Kidney (tissue), 14 donors: ENCODE results near the gene FRYL. TPM values are rescaled to one million over a fixed set of nuclear protein-coding genes. Genes with fewer than 3 reads are reported as not detected.

Experiments used
- DNase-seq, 5 donors: peaks; one replicate each; pipeline ENCODE4 v3.0.0-alpha.2; 2013 to 2020
- FAIRE-seq: peaks from 2 replicates; lab custom pipeline; 2012; peaks lifted over from hg19 to GRCh38; lab: Jason Lieb, UNC
- H3K27ac ChIP-seq, 2 donors: one replicate each; pipeline ENCODE4 v1.7.0; 2013; ENCODE audit warnings: low read depth in 2 of 2, low read length in 2 of 2, inconsistent platforms in 1 of 2
- H3K27me3 ChIP-seq: one replicate; pipeline ENCODE4 v1.7.1; 2013; ENCODE audit warnings: low read length, inconsistent platforms; ENCODE audit not compliant: control insufficient read depth, insufficient read depth
- H3K36me3 ChIP-seq, 3 donors: one replicate each; pipeline versions ENCODE4 v1.7.0 to v1.7.1; 2013; ENCODE audit warnings: low read length in 3 of 3, control low read depth in 1 of 3, inconsistent platforms in 1 of 3; ENCODE audit not compliant: insufficient read depth in 3 of 3, control insufficient read depth in 2 of 3
- H3K4me1 ChIP-seq, 3 donors: one replicate each; pipeline versions ENCODE4 v1.7.0 to v1.7.1; 2013; ENCODE audit warnings: low read length in 3 of 3, inconsistent platforms in 1 of 3, low read depth in 1 of 3; ENCODE audit not compliant: control insufficient read depth in 2 of 3, insufficient read depth in 2 of 3
- H3K4me3 ChIP-seq, 3 donors: one replicate each; pipeline versions ENCODE4 v1.7.0 to v1.8.1; 2013; ENCODE audit warnings: low read length in 3 of 3, control low read depth in 1 of 3, inconsistent platforms in 1 of 3
- H3K9ac ChIP-seq, 3 donors: one replicate each; pipeline versions ENCODE4 v1.7.0 to v1.7.1; 2013; ENCODE audit warnings: low read length in 3 of 3, control low read depth in 1 of 3, inconsistent platforms in 1 of 3
- H3K9me3 ChIP-seq, 3 donors: one replicate each; pipeline versions ENCODE4 v1.7.0 to v1.7.1; 2013; ENCODE audit warnings: low read length in 3 of 3, control low read depth in 1 of 3, inconsistent platforms in 1 of 3; ENCODE audit not compliant: control insufficient read depth in 2 of 3, insufficient read depth in 1 of 3
- CTCF ChIP-seq: IDR thresholded peaks from 3 replicates; pipeline ENCODE4 v1.5.1; 2012; ENCODE audit warnings: mild to moderate bottlenecking, moderate library complexity, borderline replicate concordance; ENCODE audit not compliant: insufficient read depth; ENCODE audit errors: extremely low read depth
- intact Hi-C: fragments of 100-400 bp; cut with DNase I; formaldehyde crosslinking; loops from one replicate; pipeline ENCODE4 v1.11.1; 2022
- polyA plus RNA-seq: library from polyadenylated mRNA; stranded (reverse); fragments of 350-450 nt; fragmentation: Illumina TruSeq; extraction: RNeasy Lipid Tissue Mini Kit (QIAGEN cat#74804); gene quantifications from one replicate; pipeline ENCODE4 v1.2.3, GENCODE V29; 2014; ENCODE audit warnings: low read depth, low replicate concordance; ENCODE audit not compliant: insufficient read depth
- total RNA-seq: library from RNA; stranded (reverse); fragmentation: NEBNext Ultra II Directional; extraction: Animal tissue kit (Norgen Biotek cat#: 25700); gene quantifications from one replicate; pipeline ENCODE4 v1.2.1, GENCODE V29; 2021
- donor health status: control.
- donor health status: control.
- donor health status: control.
- donor health status: control.
- donor health status: control.
- donor health status: DM: yes; HTN: yes; CAD: no.
- donor health status: Normal renal cell carcinoma (clear cell type).

FRYL gene
- total and polyA plus RNA-seq, 2 donors from 2014 or later: 11.6 to 78.9 TPM

- H3K9ac ChIP-seq: no peak overlapping the region
Observed at GRCh38 chr4:48526406-48526805, 253.7 kb downstream of the FRYL start.

GRCh38 chr4:48518143-48518542, 261.9 kb downstream of the FRYL start:
- TF ChIP-seq CTCF: no peak
- H3K27me3 ChIP-seq: no peaks in the 10 kb centered on the region
- H3K4me1 ChIP-seq: no peaks in the 10 kb centered on the region
- H3K9ac ChIP-seq: no peak overlapping the region
- no peak overlapping the region for H3K4me3 ChIP-seq
- no peak overlapping the region for H3K27ac ChIP-seq
- H3K36me3 ChIP-seq: peaks cover 9 to 41% (median 38%) of the 10 kb centered on the region in 3 donors
- DNase-seq (no peak), FAIRE-seq (no peak)
- intact Hi-C loops: no loop called here
- no peaks in the 10 kb centered on the region for H3K9me3 ChIP-seq

More at GRCh38 chr4:48526406-48526805, 253.7 kb downstream of the FRYL start:
- Histone ChIP-seq H3K27me3 (no peaks in the 10 kb centered on the region), H3K4me1 (no peaks in the 10 kb centered on the region), H3K27ac (no peak overlapping the region), H3K9me3 (no peaks in the 10 kb centered on the region), H3K36me3 (peaks cover 15 to 63% (median 45%) of the 10 kb centered on the region in 3 donors), H3K4me3 (no peak overlapping the region)
- FAIRE-seq (no peak), DNase-seq (no peak)
- intact Hi-C loops: no loop called here
- TF ChIP-seq CTCF: no peak

GRCh38 chr4:48509543-48509942, 270.5 kb downstream of the FRYL start:
- no peak overlapping the region for H3K4me3 ChIP-seq
- H3K27ac ChIP-seq: no peak overlapping the region
- intact Hi-C loops: no loop called here
- peaks cover 10 to 53% (median 19%) of the 10 kb centered on the region in 3 donors for H3K36me3 ChIP-seq
- FAIRE-seq (no peak), DNase-seq (no peak)
- no peaks in the 10 kb centered on the region for H3K4me1 ChIP-seq
- H3K9ac ChIP-seq: no peak overlapping the region
- H3K27me3 ChIP-seq: no peaks in the 10 kb centered on the region
- TF ChIP-seq CTCF: no peak
- H3K9me3 ChIP-seq: no peaks in the 10 kb centered on the region

- intact Hi-C loops: no loop called here
- no peaks in the 10 kb centered on the region for H3K27me3 ChIP-seq
- no peak overlapping the region for H3K9ac ChIP-seq
- H3K36me3 ChIP-seq: peaks cover 6 to 36% (median 12%) of the 10 kb centered on the region in 3 donors
- DNase-seq: no peak
- H3K27ac ChIP-seq: no peak overlapping the region
- H3K9me3 ChIP-seq: no peaks in the 10 kb centered on the region
- no peaks in the 10 kb centered on the region for H3K4me1 ChIP-seq
- no peak for TF ChIP-seq CTCF
- H3K4me3 ChIP-seq: no peak overlapping the region
- FAIRE-seq: no peak
Observed at GRCh38 chr4:48506716-48507115, 273.4 kb downstream of the FRYL start.
